Prostate gland (tissue), 2 donors: ENCODE measurements around the gene TLR3. TPM values are rescaled to one million over a fixed set of nuclear protein-coding genes. Genes with fewer than 3 reads are reported as not detected.

Experiments used
- DNase-seq: peaks from one replicate; pipeline ENCODE4 v3.0.0-alpha.2; 2019; ENCODE audit warnings: low spot score
- H3K27ac ChIP-seq, 2 donors: fragments of 200-600 bp; sonication (generic); 2 replicates each; pipeline ENCODE4 v1.5.1; 2017 to 2019
- H3K27me3 ChIP-seq: fragments of 200-600 bp; sonication (generic); replicated peaks from 2 replicates; pipeline ENCODE4 v1.5.1; 2019; ENCODE audit not compliant: insufficient read depth
- H3K36me3 ChIP-seq, 2 donors: fragments of 200-600 bp; sonication (generic); 1 replicate in 1 of 2; 2 replicates in 1 of 2; pipeline versions ENCODE4 v1.5.1 to v1.8.1; 2017 to 2019
- H3K4me1 ChIP-seq: fragments of 200-600 bp; sonication (generic); replicated peaks from 2 replicates; pipeline ENCODE4 v1.5.1; 2019
- H3K4me3 ChIP-seq, 2 donors: fragments of 200-600 bp; sonication (generic); 2 replicates each; pipeline ENCODE4 v1.5.1; 2017 to 2019
- H3K9me3 ChIP-seq: fragments of 200-600 bp; sonication (generic); 2 replicates; pipeline ENCODE4 v1.5.1; 2017
- POLR2A ChIP-seq: fragments of 450-650 bp; IDR thresholded peaks from one replicate; pipeline ENCODE4 v1.6.1; 2016; ENCODE audit warnings: antibody characterized with exemption, mild to moderate bottlenecking
- POLR2AphosphoS5 ChIP-seq: sonication (generic); formaldehyde crosslinking; IDR thresholded peaks from one replicate; pipeline ENCODE4 v1.6.1; 2017; ENCODE audit warnings: antibody characterized with exemption
- WGBS: methylation state at CpG from one replicate; pipeline ENCODE4 v1.1.5; 2018; 5-methylcytosine and 5-hydroxymethylcytosine counted together
- intact Hi-C: fragments of 100-400 bp; cut with DNase I; formaldehyde crosslinking; loops from one replicate; pipeline ENCODE4 v1.14.2; 2022
- small RNA-seq, 2 donors: library from RNA; depleted of rRNA; stranded (forward); fragments of <200 nt; gene quantifications; one replicate each; pipeline ENCODE3, GENCODE V24; 2016
- total RNA-seq, 2 donors: library from RNA; depleted of rRNA; stranded (reverse); fragments of >200 nt; gene quantifications; one replicate each; pipeline ENCODE4 v1.1.0, GENCODE V29; 2016
- TF ChIP-seq, protein P1 (sequence below), 4 experiments: fragments of 200-600 bp in 2 of 4; fragments of 450-650 bp in 2 of 4; sonication (generic) in 2 of 4; IDR thresholded peaks; 1 replicate in 3 of 4; 2 replicates in 1 of 4; pipeline ENCODE4 v1.5.1; 2016 to 2019; ENCODE audit warnings: antibody characterized with exemption in 4 of 4, mild to moderate bottlenecking in 2 of 4, moderate library complexity in 2 of 4

TLR3 gene
- total RNA-seq, 2 donors from 2014 or later, result 4.3 to 5.2 TPM

DNA sequence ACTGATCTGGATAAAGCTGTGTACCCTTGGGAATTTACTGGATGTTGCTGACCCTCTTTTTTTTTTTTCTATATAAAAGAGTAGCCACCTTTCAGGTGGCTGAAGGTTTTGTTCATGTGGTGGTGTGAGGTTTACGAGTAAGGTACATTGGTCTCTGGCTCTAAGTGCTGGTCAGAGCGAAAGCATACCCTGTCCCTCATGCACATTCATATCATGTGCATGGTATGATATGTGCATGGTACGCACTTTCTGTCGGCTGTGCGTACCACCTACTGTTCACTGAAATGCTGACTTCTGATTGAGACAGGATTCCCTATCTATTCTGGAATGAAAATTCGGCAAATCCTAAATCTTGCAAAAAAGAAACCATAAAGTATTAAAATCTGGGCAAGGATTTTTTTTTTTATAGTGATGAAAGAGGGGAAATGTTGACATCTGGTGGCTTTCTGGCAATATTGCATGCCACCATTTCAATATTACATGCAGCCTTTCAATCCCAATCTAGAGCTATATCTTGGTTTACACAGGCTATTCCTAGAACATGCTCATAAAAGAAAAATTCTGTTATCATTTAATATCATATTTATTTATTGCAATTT is 68.3 kb downstream of the TLR3 start:
- TF ChIP-seq POLR2AphosphoS5, result peak; percentile 31
- TF ChIP-seq POLR2A, result no peak
- TF ChIP-seq, protein P1, sequence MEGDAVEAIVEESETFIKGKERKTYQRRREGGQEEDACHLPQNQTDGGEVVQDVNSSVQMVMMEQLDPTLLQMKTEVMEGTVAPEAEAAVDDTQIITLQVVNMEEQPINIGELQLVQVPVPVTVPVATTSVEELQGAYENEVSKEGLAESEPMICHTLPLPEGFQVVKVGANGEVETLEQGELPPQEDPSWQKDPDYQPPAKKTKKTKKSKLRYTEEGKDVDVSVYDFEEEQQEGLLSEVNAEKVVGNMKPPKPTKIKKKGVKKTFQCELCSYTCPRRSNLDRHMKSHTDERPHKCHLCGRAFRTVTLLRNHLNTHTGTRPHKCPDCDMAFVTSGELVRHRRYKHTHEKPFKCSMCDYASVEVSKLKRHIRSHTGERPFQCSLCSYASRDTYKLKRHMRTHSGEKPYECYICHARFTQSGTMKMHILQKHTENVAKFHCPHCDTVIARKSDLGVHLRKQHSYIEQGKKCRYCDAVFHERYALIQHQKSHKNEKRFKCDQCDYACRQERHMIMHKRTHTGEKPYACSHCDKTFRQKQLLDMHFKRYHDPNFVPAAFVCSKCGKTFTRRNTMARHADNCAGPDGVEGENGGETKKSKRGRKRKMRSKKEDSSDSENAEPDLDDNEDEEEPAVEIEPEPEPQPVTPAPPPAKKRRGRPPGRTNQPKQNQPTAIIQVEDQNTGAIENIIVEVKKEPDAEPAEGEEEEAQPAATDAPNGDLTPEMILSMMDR (IDR thresholded peaks at IDR 0.05), result peak; percentile 32 to 80 (median 68)
- DNase-seq, result no peak
- no peak overlapping the region for H3K4me3 ChIP-seq
- no peak overlapping the region for H3K27ac ChIP-seq
- intact Hi-C loops, result loop anchor here (2.0 kb wide), 1 partner anchor 70 kb away; no protein-coding TSS in a partner anchor
- no peaks in the 10 kb centered on the region for H3K9me3 ChIP-seq
- H3K4me1 ChIP-seq, result no peaks in the 10 kb centered on the region
- H3K27me3 ChIP-seq, result no peaks in the 10 kb centered on the region
- WGBS, result 52% methylated on average over 6 of the region's 6 CpGs
- no peaks in the 10 kb centered on the region for H3K36me3 ChIP-seq

Small RNA genes within 50 kb of the gene (small RNA-seq; reads per million reads assigned to genes)
- gene RF00322 (0 reads per million in 2 donors), gene RNU4-64P (0 reads per million in 2 donors)

Other genes starting within 250 kb of the TLR3 start
- gene FAM149A, start 35.5 kb downstream of the TLR3 start, total RNA-seq, result 10 to 100 TPM; 12.9 to 27.0 TPM
- gene CYP4V2, start 122.4 kb downstream of the TLR3 start, total RNA-seq, result 10 to 100 TPM; 23.5 to 40.2 TPM
- gene KLKB1, start 158.4 kb downstream of the TLR3 start, total RNA-seq, result 1 to 10 TPM in 1 of 2 donors, not detected in 1; 1.5 TPM
- gene F11, start 197.0 kb downstream of the TLR3 start, total RNA-seq, result not detected